HG03025 (cell line): ENCODE measurements around the gene MUL1.

Experiments used
- ATAC-seq: cut with Tn5 transposase; IDR thresholded peaks from one replicate; pipeline ENCODE4 v1.9.1; 2021; ENCODE audit warnings: mild to moderate bottlenecking, moderate library complexity; ENCODE audit not compliant: unreplicated experiment, low FRiP score

MUL1 gene

GRCh38 chr1:20486457-20487235, 21.3 kb downstream of the MUL1 start:
- ATAC-seq: no peak

- ATAC-seq: no peak
Measured at GRCh38 chr1:20485527-20486456, 22.2 kb downstream of the MUL1 start, which contains the start of gene CAMK2N1. TSS of gene CAMK2N1 (minus strand) at chr1:20486210. CDS start at chr1:20485379, 831 bp downstream.

GRCh38 chr1:20484519-20485462, 23.2 kb downstream of the MUL1 start:
- ATAC-seq: no peak

- ATAC-seq: no peak
Measured at GRCh38 chr1:20483833-20484518, 24.0 kb downstream of the MUL1 start.

GRCh38 chr1:20483098-20483832, 24.7 kb downstream of the MUL1 start:
- ATAC-seq: no peak

- ATAC-seq: no peak
Measured at GRCh38 chr1:20481643-20482498, 26.1 kb downstream of the MUL1 start.

GRCh38 chr1:20480951-20481617, 26.9 kb downstream of the MUL1 start:
- ATAC-seq: no peak

GRCh38 chr1:20480243-20480944, 27.6 kb downstream of the MUL1 start:
- no peak for ATAC-seq

- no peak for ATAC-seq
Measured at GRCh38 chr1:20479840-20480239, 28.1 kb downstream of the MUL1 start.

GRCh38 chr1:20478057-20478635, 29.8 kb downstream of the MUL1 start:
- no peak for ATAC-seq

- ATAC-seq: no peak
Measured at GRCh38 chr1:20477348-20478056, 30.4 kb downstream of the MUL1 start.

- no peak for ATAC-seq
Measured at GRCh38 chr1:20476265-20477038, 31.5 kb downstream of the MUL1 start.

GRCh38 chr1:20474996-20475395, 33.0 kb downstream of the MUL1 start:
- no peak for ATAC-seq

GRCh38 chr1:20474333-20474975, 33.5 kb downstream of the MUL1 start:
- no peak for ATAC-seq

GRCh38 chr1:20473894-20474293, 34.1 kb downstream of the MUL1 start:
- ATAC-seq: no peak
